Measurements from ENCODE around the gene KCP.

Gene KCP

DNA sequence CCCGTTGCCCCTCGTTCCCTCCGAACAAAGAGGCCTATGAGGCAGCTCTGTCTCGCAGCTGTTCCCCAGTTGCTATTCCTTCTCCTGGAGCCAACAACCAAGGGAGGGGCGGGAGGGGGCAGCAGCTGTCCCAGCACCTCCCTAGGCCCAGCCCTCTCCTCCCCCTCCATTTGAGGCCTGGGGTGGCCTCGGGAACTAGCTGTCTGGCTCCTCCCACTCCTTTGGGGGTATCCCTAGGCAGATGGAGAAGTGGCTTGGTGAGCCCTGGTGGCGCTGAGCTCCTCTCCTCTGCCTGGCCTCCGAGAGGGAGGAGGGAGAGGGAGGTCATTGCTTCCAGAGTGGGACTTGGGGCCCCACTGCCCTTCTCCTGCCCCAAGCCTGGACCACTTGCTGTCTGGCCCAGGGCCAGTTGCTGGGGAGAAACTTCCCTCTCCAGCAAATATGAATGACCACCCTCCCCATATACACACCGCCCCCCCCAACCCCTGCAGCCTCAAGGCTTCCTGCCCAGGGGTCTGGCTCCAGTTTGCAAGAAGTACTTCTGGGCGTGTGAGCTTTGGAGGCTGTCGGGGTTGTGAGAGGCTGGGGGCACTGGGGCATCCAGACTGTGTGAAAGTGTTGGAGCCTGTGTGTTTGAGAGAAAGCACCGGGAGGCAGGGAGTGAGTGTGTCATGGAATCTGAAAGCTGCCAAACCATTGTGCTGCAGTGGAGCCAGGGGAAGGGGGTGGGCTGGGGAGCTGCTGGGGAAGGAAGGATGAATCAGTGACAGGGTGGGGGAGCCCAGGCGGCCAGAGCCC, 77.2 kb downstream of the KCP start:
- TF ChIP-seq ZBTB7A (IDR thresholded peaks at IDR 0.05; ENCODE audit: low read depth): no peak
- TF ChIP-seq FOXM1 (IDR thresholded peaks at IDR 0.05; ENCODE audit: borderline replicate concordance, low read depth): no peak
- no peak for TF ChIP-seq CREB1 (IDR thresholded peaks at IDR 0.05; ENCODE audit: low read depth)
- no peak for TF ChIP-seq USF1 (IDR thresholded peaks at IDR 0.05)
- TF ChIP-seq YY1 (IDR thresholded peaks at IDR 0.05; ENCODE audit: low read depth): no peak
- no peak for TF ChIP-seq RAD21 (IDR thresholded peaks at IDR 0.05; ENCODE audit: low read depth)
- no peak for TF ChIP-seq NFIC (IDR thresholded peaks at IDR 0.05)
- TF ChIP-seq TEAD4 (IDR thresholded peaks at IDR 0.05): no peak
- no peak for TF ChIP-seq EP300 (IDR thresholded peaks at IDR 0.05; ENCODE audit: borderline replicate concordance)

- TF ChIP-seq, protein P1, sequence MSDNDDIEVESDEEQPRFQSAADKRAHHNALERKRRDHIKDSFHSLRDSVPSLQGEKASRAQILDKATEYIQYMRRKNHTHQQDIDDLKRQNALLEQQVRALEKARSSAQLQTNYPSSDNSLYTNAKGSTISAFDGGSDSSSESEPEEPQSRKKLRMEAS (IDR thresholded peaks at IDR 0.05): no peak
Measured at GRCh38 chr7:128832880-128833147, 77.7 kb downstream of the KCP start.

DNA sequence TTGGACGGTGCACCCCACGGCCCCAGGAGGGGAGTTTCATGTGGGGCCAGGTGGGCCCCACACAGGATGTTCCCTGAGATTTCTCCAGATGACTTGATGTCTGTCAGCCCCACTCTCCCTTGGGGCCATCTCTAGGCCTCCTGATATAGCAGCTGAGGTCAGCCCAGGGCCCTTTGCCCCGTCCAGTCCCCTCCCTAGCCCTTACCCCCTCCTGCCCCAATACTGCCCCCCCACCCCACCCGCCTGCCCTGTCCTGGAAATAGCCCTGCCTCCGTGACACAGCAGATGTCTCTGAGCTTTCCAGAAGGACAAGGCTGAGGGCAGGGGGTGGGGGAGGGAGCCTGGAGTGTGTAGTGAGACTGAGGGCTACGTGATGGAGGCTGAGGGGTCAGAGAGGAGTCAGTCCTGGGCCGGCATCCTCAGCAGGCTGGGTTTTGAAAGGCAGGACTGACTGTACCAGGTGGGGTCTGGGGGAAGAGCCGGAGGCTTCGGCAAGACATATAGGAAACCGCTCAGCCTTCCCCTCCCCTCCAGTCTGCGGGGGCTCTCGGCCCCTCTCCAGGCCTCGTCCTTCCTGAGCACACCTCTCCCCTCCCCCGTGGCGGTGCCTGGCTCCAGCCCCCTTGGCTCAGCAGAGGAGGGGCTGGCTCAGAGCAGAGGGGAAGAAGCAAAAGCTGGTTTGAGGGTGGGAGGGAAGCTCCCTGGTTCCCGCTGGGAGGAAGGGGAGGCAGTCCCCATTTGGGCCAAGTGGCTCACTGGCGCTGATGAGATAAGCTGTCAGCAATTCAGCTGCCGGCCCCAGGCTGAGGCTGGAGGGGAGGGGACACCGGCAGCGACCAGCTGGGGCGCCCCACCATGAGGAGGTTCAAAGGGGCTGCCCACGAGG, 78.3 kb downstream of the KCP start:
- TF ChIP-seq TAF1 (IDR thresholded peaks at IDR 0.05; ENCODE audit: low read depth) (no peak), EGR1 (IDR thresholded peaks at IDR 0.05) (no peak), NFIC (IDR thresholded peaks at IDR 0.05) (no peak), TCF12 (IDR thresholded peaks at IDR 0.05; ENCODE audit: low read depth) (no peak), EP300 (IDR thresholded peaks at IDR 0.05; ENCODE audit: borderline replicate concordance) (no peak), FOXM1 (IDR thresholded peaks at IDR 0.05; ENCODE audit: borderline replicate concordance, low read depth) (no peak), TEAD4 (IDR thresholded peaks at IDR 0.05) (no peak), USF1 (IDR thresholded peaks at IDR 0.05) (no peak), RAD21 (IDR thresholded peaks at IDR 0.05; ENCODE audit: low read depth) (no peak), ZBTB7A (IDR thresholded peaks at IDR 0.05; ENCODE audit: low read depth) (no peak), CREB1 (IDR thresholded peaks at IDR 0.05; ENCODE audit: low read depth) (no peak), YY1 (IDR thresholded peaks at IDR 0.05; ENCODE audit: low read depth) (no peak), CEBPB (IDR thresholded peaks at IDR 0.05) (no peak)
- TF ChIP-seq, protein P1 (IDR thresholded peaks at IDR 0.05): no peak
- TF ChIP-seq, protein P2, sequence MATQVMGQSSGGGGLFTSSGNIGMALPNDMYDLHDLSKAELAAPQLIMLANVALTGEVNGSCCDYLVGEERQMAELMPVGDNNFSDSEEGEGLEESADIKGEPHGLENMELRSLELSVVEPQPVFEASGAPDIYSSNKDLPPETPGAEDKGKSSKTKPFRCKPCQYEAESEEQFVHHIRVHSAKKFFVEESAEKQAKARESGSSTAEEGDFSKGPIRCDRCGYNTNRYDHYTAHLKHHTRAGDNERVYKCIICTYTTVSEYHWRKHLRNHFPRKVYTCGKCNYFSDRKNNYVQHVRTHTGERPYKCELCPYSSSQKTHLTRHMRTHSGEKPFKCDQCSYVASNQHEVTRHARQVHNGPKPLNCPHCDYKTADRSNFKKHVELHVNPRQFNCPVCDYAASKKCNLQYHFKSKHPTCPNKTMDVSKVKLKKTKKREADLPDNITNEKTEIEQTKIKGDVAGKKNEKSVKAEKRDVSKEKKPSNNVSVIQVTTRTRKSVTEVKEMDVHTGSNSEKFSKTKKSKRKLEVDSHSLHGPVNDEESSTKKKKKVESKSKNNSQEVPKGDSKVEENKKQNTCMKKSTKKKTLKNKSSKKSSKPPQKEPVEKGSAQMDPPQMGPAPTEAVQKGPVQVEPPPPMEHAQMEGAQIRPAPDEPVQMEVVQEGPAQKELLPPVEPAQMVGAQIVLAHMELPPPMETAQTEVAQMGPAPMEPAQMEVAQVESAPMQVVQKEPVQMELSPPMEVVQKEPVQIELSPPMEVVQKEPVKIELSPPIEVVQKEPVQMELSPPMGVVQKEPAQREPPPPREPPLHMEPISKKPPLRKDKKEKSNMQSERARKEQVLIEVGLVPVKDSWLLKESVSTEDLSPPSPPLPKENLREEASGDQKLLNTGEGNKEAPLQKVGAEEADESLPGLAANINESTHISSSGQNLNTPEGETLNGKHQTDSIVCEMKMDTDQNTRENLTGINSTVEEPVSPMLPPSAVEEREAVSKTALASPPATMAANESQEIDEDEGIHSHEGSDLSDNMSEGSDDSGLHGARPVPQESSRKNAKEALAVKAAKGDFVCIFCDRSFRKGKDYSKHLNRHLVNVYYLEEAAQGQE (IDR thresholded peaks at IDR 0.05; ENCODE audit: low read depth): no peak

DNA sequence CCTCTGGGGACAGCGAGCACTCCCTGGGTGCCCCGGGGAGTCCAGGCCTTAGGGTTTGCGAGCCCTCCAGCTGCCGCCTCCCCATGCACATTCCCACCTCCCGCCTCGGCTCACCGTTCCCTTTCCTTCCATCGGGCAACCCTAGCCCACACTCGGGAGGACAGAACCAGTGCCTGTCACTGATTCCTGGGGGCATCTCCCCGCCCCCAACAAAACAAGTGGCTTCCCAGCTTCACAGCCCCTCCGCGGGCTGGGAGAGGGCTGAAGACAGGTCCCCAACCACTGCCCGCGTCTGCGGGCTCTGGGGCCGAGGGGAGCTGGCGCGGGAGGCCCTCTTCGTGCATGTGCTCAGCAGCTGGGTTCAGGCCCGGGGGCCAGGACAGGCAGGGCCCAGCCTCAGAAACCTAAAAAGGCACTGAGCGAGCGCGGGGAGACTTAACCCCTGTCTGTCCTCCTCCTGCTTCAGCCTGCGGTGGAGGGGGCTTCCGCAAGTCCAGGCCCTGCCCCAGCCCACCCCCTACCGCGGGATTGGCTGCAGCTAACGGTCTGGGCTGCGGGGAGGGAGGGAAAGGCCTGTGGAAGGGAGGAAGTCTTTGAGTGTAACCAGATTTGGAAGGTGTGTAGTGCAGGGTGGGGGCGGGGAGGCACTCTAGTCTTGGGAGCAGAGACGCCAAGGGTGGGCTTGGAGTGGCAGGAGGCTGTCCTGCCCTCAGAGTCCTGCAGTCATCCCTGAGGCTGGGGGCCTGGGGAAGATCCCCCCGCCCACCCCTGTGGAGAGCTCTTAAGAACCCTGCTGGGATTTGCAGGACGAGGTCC, 79.1 kb downstream of the KCP start:
- no peak for TF ChIP-seq FOXM1 (IDR thresholded peaks at IDR 0.05; ENCODE audit: borderline replicate concordance, low read depth)

DNA sequence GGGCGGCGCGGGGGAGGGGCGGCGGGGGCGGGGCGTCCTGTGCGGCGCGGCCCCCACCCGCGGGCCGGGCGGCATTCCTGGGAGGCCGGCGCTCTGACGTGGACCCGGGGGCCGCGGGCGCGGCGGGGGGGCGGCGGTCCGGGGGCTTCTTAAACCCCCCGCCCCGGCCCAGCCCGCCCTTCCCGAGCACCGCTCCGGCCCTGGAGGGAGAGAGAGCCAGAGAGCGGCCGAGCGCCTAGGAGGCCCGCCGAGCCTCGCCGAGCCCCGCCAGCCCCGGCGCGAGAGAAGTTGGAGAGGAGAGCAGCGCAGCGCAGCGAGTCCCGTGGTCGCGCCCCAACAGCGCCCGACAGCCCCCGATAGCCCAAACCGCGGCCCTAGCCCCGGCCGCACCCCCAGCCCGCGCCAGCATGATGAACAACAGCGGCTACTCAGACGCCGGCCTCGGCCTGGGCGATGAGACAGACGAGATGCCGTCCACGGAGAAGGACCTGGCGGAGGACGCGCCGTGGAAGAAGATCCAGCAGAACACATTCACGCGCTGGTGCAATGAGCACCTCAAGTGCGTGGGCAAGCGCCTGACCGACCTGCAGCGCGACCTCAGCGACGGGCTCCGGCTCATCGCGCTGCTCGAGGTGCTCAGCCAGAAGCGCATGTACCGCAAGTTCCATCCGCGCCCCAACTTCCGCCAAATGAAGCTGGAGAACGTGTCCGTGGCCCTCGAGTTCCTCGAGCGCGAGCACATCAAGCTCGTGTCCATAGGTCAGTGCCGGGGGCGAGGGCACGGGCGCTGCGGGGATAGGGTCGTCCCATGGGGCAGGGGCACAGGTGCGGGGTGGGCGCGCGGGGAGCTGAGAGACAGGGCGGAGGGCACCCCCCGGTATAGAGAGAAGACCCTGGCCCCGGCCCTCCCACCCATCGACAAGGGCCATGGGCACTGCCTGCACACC, 80.0 kb downstream of the KCP start, which contains the start of gene FLNC:
FLNC (plus strand) TSS at position 176 of the 947 bp plus-strand sequence; CDS start at position 408, 232 bp downstream.
- TF ChIP-seq FOXM1 (IDR thresholded peaks at IDR 0.05; ENCODE audit: borderline replicate concordance, low read depth) (no peak), EGR1 (IDR thresholded peaks at IDR 0.05) (no peak), RAD21 (IDR thresholded peaks at IDR 0.05; ENCODE audit: low read depth) (no peak), TEAD4 (IDR thresholded peaks at IDR 0.05) (peak; percentile 41; the same call in 1 of the 2 replicates), CEBPB (IDR thresholded peaks at IDR 0.05) (no peak), NFIC (IDR thresholded peaks at IDR 0.05) (no peak)

DNA sequence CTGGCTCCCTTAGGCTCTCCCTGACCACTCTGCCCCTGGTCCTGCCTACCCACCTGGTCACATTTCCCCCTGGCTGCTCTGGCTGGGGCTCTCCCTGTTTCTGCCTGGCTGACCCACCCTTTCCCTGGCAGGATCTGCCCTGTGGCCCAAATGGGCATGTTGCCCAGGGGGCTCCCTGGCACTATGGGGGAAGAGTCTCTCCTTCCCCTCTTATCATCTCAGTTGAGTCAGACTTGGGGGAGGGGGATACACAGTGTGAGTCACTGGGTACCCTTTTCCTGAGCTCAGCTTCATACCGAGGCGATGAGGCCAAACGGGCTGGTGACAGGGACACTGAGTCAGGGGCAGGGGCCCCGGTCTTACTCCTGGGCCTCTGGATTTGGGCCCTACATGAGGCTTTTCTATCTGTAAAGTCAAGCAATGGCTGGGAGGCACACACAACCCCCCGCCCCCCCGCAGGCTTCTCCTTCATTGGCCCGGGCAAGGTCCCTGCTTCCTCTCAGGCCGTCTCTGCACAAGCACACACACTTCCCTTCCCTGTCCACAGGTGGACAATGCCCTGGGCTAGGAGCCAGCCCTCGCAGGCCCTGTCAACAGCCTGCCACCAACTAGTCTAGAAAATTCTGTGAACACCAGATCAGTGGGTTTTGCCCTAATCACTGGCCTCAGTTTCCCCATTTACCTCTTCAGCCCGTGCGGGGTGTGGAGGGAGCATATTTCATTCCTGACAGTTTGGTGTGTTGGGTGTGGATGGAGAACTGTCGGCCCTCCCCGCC, 80.9 kb downstream of the KCP start:
- no peak for TF ChIP-seq TEAD4 (IDR thresholded peaks at IDR 0.05)
- no peak for TF ChIP-seq CEBPB (IDR thresholded peaks at IDR 0.05)
- no peak for TF ChIP-seq EP300 (IDR thresholded peaks at IDR 0.05; ENCODE audit: borderline replicate concordance)
- no peak for TF ChIP-seq YY1 (IDR thresholded peaks at IDR 0.05; ENCODE audit: low read depth)
- TF ChIP-seq USF1 (IDR thresholded peaks at IDR 0.05): no peak
- no peak for TF ChIP-seq RAD21 (IDR thresholded peaks at IDR 0.05; ENCODE audit: low read depth)
- TF ChIP-seq NFIC (IDR thresholded peaks at IDR 0.05): 0 out of 2 replicates have a peak, but pooled peaks have one; percentile 18
- no peak for TF ChIP-seq TCF12 (IDR thresholded peaks at IDR 0.05; ENCODE audit: low read depth)
- no peak for TF ChIP-seq EGR1 (IDR thresholded peaks at IDR 0.05)
- TF ChIP-seq, protein P1 (IDR thresholded peaks at IDR 0.05): no peak; the same call in 1 of the 2 replicates
- TF ChIP-seq, protein P2 (IDR thresholded peaks at IDR 0.05; ENCODE audit: low read depth): no peak
- no peak for TF ChIP-seq CREB1 (IDR thresholded peaks at IDR 0.05; ENCODE audit: low read depth)
- peak; percentile 18; the same call in 1 of the 2 replicates for TF ChIP-seq ZBTB7A (IDR thresholded peaks at IDR 0.05; ENCODE audit: low read depth)
- no peak for TF ChIP-seq TAF1 (IDR thresholded peaks at IDR 0.05; ENCODE audit: low read depth)
